K562 (cell line): ENCODE results near the gene AQP4.

ENCODE experiments used
- ARID4B ChIP-seq: sonication (generic); formaldehyde crosslinking; IDR thresholded peaks from 2 replicates; pipeline ENCODE4 v1.8.0; 2022; ENCODE audit warnings: mild to moderate bottlenecking, missing genetic modification reagents
- EZH2 ChIP-seq: IDR thresholded peaks from 2 replicates; pipeline ENCODE4 v1.6.1; 2012; ENCODE audit warnings: low read depth, mild to moderate bottlenecking, inconsistent platforms, low read length, borderline replicate concordance
- NBN ChIP-seq: fragments of 450-650 bp; IDR thresholded peaks from 2 replicates; pipeline ENCODE4 v1.6.1; 2016; ENCODE audit warnings: low read depth, mild to moderate bottlenecking
- NCOA1 ChIP-seq: fragments of 450-650 bp; IDR thresholded peaks from 2 replicates; pipeline ENCODE4 v1.6.1; 2016; ENCODE audit warnings: low read depth

DNA sequence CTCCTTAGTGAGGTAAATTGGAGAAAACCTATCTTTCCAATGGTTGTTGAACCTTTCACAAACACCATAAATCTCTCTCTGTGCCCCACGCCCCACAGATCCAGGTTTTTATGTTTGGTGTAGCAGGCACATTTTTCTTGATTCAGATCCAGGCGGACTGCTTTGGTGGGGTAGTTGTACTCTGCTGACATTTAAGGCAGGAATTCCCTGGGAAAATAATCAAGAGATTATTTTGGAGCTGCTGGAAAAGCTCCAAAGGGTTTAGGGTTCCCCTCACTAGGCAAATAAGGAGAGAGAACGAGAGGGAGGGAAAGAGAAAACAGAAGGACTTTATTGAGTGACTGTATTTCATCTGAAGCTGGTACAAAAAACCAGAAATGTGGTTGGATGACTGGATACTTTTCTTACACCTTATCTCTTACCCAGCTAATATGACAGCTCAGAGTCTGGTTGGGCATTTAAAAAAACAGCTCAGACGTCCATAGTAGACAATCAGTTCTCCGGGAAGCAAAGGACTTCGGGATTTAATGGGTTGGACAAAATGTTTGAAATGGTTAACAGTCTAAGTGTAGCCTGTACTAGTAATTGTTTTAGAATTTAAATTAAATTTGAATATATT is 3.6 kb upstream of the AQP4 start:
- TF ChIP-seq EZH2 (no peak), NCOA1 (no peak), NBN (no peak), ARID4B (no peak)
